LHCN-M2 (cell line): ENCODE results near the gene PFKP. TPM values are rescaled to one million over a fixed set of nuclear protein-coding genes. Genes with fewer than 3 reads are reported as not detected.

Experiments used
- DNase-seq: peaks from one replicate; pipeline ENCODE4 v3.0.0-alpha.2; 2012; ENCODE audit warnings: low read depth
- total RNA-seq: library from RNA; depleted of rRNA; stranded (reverse); fragments of >200 nt; gene quantifications from 2 replicates; pipeline ENCODE4 v1.2.3, GENCODE V29; 2014

The PFKP gene
- total RNA-seq, 1 experiment from 2014 or later = 174 TPM

- no peak for DNase-seq
Measured at GRCh38 chr10:3069876-3070275, 2.5 kb downstream of the PFKP start.

GRCh38 chr10:3071405-3072198 is 4.3 kb downstream of the PFKP start:
- peak; percentile 91 for DNase-seq

- DNase-seq = no peak
Measured at GRCh38 chr10:3072641-3073360, 5.5 kb downstream of the PFKP start.

GRCh38 chr10:3074145-3074665 is 6.9 kb downstream of the PFKP start:
- DNase-seq = no peak

GRCh38 chr10:3074985-3075600 is 7.7 kb downstream of the PFKP start:
- no peak for DNase-seq

- DNase-seq = no peak
Measured at GRCh38 chr10:3076138-3076537, 8.8 kb downstream of the PFKP start.

GRCh38 chr10:3077509-3077908 is 10.2 kb downstream of the PFKP start:
- DNase-seq = no peak

- DNase-seq = no peak
Measured at GRCh38 chr10:3077940-3078630, 10.7 kb downstream of the PFKP start.

GRCh38 chr10:3081383-3081981 is 14.1 kb downstream of the PFKP start:
- DNase-seq = no peak

GRCh38 chr10:3082290-3082689 is 14.9 kb downstream of the PFKP start:
- no peak for DNase-seq

- no peak for DNase-seq
Measured at GRCh38 chr10:3085785-3086567, 18.6 kb downstream of the PFKP start.

GRCh38 chr10:3090388-3090787 is 23.0 kb downstream of the PFKP start:
- DNase-seq = no peak

GRCh38 chr10:3090914-3091787 is 23.8 kb downstream of the PFKP start:
- DNase-seq = peak; percentile 93

GRCh38 chr10:3091921-3092320 is 24.6 kb downstream of the PFKP start:
- no peak for DNase-seq

- no peak for DNase-seq
Measured at GRCh38 chr10:3093996-3094395, 26.6 kb downstream of the PFKP start.

- no peak for DNase-seq
Measured at GRCh38 chr10:3094609-3095036, 27.3 kb downstream of the PFKP start.

- DNase-seq = peak; percentile 99
Measured at GRCh38 chr10:3095373-3096139, 28.2 kb downstream of the PFKP start.

- DNase-seq = no peak
Measured at GRCh38 chr10:3096149-3096548, 28.8 kb downstream of the PFKP start.

- DNase-seq = no peak
Measured at GRCh38 chr10:3097160-3097559, 29.8 kb downstream of the PFKP start.
